NCI-H446 treated with DMSO at 0.1 percent for 48 hours (cell line): ENCODE results near the gene RILP.

Source experiments
- DNase-seq: peaks from one replicate; lab custom pipeline; 2025; lab: John Stamatoyannopoulos, UW

RILP gene

DNA sequence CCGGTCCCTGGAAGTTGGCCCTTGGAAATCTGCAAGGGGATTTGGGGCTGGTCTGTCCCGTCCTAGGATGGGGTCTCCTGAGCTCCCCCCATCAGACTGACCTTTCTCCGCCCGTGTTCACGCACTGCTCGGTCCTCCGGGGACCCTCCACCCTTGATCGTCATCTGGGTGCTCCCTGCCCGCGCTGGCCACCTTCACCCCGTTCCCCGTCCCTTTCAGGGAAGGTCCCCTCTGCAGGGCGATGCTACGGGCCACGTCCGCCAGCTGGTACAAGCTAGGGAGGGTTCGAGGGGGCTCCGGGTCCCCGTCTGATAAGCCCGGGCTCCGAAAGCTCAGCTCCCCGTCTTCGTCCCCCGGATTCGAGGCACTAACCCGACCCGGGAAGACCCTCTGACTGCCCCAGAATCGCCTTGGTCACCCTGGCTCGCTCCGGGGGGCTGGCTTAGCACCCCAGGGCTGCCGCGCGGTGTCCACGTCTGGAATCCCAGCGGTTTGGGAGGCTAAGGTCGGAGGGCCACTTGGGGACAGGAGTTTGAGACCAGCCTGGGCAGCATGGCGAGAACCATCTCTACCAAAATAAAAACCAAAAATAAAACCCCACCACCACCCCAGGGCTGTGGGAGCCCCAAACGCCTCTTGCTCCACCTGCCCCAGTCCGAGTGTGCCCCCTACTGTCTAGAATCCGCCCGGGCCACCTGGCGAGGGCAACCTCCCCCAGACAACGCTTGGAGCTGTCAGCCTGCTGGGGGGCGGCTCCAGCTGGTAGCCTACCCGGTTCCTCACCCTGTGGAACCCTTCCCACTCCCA is 20.0 kb downstream of the RILP start:
- DNase-seq: no peak

DNA sequence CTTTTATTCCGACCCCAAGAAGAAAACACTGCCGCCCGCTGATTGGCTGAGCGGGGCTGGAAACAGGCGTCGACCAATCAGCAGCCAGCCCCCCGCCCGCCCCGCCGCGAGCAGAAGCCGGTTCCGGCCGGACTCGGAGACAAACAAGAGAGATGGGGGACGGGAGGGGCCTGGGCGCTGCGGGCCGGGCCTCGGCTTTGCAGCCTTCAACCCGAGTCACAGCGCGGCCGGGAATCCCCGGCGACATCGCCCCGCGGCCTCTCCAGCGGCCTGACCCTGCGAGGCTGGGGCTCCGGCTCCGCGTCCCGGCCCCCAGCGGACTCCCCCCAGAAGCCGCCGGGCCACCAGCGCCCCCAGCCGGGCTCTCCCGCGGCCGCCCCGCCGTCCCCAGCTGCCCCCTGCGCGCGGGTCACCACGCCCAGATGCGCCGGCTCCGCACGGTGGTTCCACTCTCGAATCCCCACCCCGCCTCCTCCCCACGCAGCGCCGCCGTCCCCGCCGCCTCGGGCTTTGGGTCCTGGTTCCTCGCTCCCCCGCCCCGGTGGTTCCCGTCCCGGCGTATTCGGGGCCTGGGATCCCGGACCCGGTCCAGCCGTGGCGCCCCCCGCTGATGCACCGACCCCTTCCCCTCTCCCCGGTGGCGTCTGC is 20.7 kb downstream of the RILP start:
- peak; percentile 80 for DNase-seq

DNA sequence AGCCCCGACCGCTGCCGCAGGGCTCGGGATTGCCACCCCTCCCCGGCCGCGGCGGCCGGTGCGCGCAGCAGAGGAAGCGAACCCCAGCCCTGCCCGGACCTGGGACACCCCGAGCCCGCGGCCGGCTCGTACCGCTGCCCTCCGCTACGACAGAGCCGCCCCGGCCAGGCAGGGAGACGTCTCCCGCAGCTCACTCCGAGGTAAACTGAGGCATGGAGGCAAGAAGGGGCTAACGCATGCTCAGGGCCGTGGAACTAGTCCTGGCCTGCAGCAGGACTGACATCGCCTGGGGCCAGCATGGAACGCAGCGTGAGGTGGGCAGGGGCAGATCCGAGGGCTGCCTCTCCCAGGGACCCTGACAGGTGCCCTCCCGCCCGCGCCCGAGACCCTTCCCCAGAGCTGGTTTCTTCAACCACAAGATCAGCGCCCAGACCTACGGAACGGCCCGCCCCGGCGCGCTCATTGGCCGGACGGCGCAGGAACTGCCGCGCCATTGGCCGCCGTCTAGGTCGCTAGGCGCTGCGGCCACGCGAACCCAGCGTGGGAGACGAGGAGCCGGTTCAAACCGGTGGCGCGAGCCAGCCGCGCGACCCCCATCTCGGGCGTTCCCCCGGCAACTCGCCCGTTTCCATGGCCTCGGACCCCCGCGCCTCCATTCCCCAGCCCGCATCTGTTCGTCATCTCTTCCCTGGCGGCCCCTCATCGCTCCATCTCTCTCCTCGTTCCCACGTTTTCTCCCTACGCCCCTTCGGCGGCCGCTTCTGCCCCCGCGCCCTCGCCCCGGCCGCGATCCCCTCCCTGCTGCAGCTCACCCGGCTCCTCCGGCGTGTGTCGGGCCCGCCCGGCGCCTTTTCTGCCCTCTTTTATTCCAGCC is 21.4 kb downstream of the RILP start, which contains the start of gene SLC43A2:
TSS of gene SLC43A2 (minus strand) at position 853 of the 874 bp plus-strand sequence. CDS start 960 bp downstream, outside the sequence.
- peak; percentile 46 for DNase-seq

DNA sequence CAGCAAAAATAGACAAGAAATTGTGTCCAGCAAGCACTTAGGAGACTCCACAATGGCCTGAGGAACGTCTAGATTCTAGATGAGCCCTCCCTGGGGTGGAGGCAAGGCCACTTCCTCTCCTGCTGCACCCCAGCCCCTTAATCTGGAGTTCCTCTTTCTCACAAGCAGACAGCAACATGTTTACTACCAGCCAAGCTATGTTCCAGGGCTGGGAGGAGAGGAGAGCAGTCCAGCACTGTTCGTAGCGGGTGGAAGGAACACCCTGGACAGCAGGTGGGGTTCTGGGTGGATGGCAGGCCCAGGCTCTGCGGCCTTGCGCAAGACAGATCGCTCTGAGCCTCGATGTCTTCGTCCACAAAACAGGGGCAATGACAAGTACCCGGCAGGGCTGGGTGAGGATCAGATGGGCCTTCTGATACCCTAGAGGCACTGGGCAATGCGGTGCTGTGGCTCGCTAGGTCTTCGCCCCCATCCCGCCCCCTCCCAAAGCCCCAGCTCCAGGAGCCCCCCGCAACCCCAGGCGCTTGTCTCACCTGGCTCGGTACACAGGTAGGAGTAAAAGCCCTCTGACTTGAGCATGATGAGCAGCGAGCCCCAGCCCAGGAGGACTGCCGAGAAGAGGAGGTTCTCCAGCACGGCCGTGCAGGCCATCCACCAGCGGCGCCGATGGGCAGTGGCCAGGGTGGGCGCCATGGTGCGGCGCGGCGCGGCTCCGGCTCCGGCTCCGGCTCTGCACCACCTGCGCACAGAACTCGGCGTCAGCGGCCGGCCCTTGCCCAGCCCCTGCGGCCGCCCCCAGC is 22.3 kb downstream of the RILP start:
- no peak for DNase-seq

DNA sequence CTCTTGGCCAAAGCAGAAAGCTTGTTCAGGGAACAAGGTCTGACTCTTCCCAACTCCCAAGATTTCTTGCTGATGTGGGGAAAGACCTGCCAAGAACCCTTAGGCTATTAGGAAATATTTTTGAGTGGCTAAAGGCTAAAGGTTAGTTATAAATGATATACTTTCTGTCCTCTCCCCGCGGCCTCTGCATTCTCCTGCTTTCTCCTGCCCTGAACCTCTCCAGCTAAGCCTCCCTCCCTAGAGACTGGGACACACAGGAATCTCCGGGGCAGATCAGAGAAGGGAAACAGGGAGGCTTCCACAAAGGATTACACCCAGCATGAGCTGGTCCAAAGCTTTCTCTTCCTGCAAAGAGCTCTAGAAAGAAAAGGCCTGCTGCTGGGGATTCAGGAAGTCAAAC is 23.3 kb downstream of the RILP start:
- no peak for DNase-seq

DNA sequence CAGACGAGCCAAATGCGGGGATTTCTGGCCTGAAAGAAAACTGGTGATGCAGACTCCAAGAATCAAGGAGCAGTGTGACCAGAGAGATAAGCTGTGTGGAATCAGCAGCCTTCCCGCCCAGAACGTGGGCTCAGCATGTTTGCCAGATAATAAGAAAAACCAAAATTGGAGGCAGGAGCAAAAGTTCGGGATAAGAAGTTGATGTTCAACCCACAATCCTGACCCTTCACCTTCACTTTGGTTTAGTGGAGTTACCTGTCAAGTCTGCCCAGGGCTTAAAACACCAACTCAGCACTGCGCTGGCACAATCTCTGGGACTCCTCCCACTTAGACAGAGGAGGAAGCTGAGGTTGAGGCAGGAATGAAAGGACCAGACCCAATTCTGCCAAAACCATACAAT is 24.1 kb downstream of the RILP start:
- no peak for DNase-seq

DNA sequence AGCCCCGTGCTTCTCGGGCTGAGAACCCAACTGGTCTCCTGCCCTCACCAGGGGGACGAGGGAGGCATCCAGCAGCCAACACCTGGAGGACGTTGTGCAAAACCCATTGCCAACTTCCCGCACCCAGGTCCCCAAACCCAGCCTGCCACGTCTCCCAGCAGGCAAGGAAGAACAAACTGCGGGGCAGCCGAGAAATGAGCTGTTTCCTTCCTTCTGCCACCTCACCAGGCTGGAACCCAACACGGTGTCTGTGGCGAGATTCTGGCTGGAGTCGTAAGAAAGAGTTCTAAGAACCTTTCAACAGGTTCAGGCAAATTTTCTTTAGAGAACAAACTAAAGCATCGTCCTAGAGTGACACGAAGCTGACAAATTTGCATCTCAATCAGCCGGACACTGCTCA is 24.6 kb downstream of the RILP start:
- DNase-seq: no peak

DNA sequence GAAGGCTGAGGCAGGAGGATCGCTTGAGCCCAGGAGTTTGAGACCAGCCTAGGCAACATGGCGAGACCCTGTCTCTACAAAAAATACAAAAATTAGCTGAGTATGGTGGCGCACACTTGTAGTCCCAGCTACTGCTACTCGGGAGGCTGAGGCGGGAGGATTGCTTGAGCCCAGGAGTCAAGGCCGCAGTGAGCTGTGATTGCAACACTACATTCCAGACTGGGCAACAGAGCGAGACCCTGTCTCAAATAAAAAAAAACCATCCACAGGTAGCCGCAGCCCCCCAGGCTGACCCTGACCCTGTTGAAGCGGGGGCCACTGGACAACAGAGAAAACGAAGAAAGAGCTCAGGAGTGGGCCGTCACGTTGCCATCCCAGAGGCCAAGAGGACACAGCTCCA is 25.0 kb downstream of the RILP start:
- DNase-seq: no peak

DNA sequence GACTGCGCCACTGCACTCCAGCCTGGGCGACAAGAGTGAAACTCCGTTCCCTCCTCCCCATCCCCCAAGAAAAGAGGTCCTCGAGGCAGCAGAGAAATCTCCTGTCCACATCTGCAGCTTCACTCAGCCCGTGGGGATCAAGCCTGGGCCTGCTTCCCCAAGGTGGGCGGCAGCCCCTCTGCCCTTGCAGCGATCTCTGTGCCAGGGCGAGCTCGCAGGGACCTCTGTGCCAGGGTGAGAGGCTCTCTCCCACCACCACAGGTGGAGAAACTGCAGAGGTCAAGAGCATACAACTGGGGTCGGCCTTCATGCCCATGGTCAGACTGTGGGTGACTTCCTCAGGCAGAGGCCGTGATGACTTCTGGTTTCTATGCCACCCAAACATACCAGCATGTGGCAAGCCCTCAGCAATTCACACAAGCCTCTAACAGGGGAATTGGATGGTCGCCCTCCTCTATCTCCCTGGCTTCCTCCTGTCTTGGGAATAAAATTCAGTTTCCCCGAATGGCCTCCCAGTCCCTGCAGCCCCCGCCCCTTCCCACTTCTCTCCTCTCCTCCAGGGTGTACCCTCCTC is 26.5 kb downstream of the RILP start:
- no peak for DNase-seq

DNA sequence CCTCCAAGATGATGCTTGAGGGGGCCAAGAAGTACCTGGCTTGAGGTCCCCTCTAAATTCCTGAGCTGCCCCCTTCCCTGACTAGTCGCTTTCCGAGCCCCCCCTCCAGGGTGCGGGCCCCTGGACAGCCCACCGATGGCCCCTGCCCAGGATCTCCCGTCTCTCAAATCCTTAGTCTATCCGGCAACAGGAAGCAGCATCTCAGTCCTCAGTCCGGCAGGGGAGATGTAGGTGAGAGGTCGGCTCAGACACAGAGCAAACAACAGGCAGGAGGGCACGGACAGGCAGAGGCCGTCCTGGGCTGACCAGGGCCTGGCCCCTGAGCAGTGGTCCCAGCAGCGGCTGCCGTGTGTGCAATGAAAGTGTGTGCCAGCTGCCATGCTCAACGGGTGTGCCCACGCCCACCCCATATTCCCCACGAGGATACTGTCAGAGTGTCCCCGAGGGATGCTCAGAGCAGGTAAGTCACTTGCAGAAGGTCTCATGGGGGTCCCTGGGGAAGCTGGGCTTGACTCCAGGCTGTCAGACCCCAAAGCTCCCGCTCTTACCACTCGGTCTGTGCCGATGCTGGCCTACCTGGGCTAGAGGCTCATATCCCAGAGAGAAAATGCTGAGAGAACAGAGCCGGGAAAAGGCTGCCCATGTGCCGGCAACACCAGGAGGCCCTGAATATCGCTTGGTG is 28.3 kb downstream of the RILP start:
- DNase-seq: no peak

DNA sequence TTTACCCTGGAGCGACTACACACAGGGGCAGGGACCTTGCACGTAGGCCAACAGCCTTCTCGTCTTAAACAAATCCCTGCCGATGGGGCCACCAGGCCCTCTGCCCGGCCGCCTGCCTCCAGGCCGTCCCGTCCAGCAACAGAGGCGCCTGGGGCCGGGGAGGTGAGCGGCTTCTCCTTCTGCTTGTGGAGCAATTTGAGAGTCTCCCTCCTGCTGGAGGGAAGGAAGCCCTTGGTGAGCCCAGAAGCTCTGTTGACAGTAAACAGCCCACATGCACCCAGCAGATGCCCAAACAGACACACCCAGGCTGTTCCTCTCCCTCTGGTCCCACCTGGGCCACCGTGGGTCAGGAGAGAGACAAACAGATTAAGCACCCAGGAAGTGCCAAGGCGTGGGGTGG is 29.2 kb downstream of the RILP start:
- DNase-seq: no peak

DNA sequence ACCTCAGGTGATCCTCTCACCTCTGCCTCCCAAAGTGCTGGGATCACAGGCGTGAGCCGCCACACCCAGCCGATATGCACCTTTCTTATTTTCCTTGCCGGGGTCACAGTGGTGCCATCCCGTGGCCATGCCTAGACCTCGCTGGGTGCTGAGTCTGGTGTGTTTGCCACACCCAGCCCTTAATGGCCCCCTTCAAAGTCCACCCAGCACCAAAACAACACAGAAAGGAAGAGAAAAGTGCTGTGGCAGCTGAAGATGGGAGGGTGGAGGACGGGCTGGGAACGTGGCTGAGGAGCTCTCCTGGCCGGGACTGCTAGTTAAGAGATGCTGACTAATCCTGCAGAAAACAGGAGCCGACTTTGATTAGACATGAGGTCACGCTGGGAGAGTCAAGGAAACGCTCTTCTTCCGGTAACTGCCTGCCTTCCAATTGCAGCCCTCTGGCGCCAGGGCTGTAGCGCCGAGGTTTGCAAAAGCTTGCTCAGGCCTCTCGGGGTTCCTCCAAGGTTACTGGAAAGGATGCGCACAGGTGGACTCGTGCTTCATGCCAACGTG is 32.0 kb downstream of the RILP start:
- DNase-seq: no peak

DNA sequence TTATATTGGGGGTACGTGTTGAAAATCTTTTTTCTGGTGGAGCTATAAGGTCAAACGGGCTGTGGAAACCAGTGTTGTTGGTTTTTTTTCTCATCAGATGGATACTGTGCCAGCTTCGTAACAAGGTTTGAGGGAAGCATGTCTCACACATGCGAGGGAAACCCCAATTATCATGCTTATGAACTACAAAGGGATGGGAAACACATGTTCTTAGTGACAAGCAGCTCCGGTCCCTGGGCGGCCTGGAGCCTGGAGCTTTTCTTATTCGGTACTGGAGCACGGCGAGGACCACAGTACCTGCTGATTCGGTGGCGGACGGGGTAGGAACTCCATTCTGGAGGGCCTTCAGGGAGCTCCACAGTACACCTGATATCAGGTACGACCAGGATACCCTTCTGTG is 33.6 kb downstream of the RILP start:
- DNase-seq: no peak

DNA sequence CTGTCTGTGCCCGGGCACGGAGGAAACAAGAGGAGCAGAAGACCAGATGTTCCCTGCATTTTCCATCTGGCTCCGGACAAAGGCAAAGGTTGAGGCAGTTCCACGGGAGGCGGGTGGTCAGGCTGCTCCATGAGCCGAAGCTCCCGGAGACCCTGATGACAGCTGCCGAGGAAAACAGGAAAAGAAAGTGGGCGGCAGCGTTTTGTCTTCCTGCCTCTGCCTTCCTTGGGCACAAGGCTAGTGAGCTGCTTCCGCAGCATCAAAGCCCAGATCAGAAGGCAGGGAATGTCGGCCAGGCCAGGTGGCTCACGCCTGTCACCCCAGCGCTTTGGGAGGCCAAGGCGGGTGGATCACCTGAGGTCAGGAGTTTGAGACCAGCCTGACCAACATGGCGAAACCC is 37.3 kb downstream of the RILP start:
- no peak for DNase-seq

DNA sequence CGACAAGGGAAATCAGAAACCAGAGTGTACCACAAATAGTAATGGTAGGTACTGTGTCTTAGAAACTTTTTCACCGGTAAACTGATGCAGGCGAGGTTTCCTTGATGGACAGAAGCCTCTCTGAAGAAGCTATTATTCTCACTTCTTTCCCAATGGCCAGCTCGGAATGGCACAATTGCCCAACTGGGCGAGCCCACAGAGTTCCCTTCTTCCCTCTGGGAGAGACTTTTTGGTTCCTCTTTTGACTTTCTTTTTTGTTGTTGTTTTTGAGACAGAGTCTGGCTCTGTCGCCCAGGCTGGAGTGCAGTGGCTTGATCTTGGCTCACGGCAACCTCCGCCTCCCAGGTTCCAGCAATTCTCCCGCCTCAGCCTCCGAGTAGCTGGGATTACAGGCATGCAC is 38.0 kb downstream of the RILP start:
- DNase-seq: no peak

DNA sequence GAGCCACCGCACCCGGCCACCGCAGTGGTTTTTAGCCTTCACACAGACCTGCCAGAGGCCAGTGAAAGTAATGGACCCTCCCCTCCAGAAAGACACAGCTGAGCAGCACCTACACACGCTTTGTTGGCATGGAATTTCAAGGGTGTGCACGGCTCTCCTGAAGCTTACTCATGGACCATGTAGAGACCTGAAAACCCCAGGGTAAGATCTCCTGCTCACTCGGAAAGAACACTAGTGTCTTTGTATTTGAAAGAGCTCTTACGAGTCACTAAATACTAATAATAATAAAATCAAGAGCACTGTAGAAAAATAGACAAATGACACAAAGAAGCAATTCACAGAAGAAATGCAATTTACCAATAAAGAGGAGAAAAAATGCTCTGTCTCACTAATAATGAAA is 41.0 kb downstream of the RILP start:
- no peak for DNase-seq

DNA sequence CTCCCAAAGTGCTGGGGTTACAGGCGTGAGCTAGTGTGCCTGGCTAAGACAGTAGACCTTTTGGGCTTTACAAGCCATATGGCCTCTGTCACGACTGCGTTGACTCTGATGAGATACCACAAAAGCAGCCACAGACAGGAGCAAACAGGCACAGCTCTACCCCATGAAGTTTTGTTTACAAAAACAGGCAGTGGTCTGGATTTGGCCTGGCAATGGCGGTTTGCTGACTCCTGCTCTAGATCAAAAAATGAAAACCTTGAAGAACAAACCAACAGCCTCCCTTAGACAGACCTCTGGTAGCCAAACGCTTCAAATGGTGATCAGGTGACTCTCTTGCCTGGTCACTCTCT is 41.7 kb downstream of the RILP start:
- DNase-seq: no peak

DNA sequence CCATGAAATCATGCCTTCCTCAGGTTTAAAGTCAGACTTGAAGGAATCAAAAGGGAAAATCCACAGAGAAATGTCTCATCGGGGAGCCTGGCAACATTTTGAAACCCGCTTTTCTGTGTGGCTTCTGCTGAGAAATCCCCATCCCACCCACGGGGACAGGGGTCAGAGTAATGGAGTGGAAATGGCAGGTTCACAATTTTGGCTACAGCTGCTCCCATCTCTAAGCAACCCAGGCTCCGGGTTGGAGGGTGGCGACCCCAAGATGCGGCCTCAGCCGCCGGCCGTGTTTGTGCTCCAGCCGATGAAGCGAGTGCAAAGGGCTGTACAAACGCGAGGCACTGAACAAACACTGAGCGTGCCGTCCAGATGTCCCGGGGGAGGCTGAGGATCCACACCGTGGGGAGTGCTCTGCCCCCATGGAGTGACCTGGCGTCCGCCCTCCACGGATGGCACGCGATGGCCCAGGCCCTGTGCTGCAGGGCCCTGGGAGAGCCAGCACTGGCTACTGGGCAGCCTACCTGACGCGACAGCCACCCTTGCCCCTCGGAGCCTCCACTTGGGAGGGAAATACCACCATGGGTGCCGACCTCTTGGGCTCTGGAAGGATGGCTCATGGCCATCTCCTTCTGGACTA is 43.2 kb downstream of the RILP start:
- DNase-seq: no peak

DNA sequence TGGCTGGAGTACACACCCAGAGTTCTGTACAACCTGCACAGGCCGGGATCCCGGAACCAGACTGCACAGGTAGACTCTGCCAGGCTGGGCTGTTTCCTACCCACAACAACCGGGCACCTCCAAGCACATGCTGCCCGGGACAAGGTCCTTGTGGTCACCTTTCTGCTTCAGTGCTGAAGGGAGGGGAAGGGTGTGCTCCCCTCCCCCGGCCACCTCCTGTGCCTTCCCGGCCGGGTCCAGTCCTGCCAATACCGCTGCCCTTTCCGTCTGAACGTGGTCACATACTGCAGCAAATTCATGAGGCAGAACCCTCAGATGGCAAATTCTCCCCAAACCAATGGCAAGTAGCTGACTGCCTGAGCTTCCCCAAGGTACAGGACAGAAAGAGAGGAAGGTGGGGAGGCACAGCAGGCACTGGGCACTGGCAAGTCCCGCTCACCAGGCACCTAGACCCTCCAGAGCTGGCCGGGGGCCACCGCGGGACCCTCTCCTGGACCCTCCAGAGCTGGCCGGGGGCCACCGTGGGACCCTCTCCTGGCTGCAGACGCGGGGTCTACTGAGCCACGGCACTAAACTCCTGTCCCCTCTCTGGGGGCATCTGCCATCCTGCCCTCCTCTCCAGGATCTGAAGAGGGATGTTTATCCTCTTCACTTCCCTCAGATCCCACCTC is 43.9 kb downstream of the RILP start:
- no peak for DNase-seq
